Amniotic epithelial cell (primary cell): ENCODE data around the gene DPP10.
"Not testable (repeated sequence)": the region's sequence is repeated elsewhere in the genome, so short reads cannot be mapped to it uniquely, and the experiment has no call there.

Experiments
- DNase-seq: peaks from one replicate; pipeline ENCODE4 v3.0.0-alpha.2; 2010; ENCODE audit warnings: low read depth

The DPP10 gene

GRCh38 chr2:115427436-115427835 lies 985.0 kb downstream of the DPP10 start:
- no peak for DNase-seq

DNA sequence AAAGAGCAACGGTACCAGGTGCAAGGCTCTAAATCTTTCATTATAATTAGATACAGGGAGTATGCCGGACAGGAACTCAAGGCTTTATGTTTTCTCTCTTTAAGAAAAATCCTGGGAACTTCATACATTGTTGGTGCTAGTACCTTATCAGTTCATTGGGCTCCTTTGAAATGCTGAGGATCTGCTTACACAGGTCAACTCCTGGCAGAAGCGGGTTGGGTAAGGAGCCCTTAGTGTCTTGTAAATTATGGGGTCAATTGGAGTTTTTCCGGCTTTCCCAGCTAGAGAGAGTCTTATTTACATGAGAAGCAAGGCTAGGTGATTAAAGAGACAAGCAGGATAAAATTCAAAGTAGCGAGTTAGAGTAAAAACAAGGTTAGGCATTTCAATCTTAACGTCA lies 998.3 kb downstream of the DPP10 start:
- not testable (repeated sequence) for DNase-seq

GRCh38 chr2:115443539-115444185 lies 1001.2 kb downstream of the DPP10 start:
- DNase-seq, result peak; percentile 71

DNA sequence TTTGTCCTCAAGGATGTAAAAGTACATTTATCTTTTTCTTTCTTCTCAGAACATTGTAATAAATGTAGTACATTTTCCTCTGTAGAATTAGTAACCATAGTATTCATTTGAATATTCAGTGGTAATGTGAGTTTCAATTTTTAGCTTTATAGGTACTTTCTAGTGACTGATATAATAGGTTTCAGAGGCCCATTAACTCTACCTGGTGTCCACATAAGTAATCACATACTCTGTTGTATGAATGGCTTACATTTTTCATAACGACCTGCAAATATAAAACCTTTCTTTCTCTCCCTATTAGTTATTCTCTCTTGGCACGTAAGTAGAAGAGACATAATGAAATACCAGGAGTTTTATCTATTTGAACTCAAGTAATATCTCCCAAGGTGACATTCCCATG lies 1017.6 kb downstream of the DPP10 start:
- DNase-seq, result no peak

- DNase-seq, result no peak
These were observed 1038.3 kb downstream of the DPP10 start for GRCh38 chr2:115480741-115481140.

DNA sequence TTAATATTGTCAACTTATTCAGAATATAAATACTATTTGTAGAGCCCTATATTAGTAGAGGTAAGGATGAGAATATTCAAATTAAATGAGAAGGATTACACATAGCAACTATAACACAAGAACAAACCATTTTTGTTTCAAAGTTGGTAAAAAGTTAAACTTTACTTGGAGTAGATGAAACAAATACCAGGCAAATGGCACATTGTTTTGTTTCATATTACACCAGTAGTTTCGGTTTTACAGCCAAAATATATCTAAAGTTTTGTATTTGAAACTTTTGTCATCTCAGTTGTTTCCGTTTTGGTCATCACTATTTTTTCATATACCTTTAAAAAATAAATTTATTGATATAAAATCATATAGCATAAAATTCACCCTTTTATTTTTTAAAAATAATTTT lies 1039.4 kb downstream of the DPP10 start:
- no peak for DNase-seq

DNA sequence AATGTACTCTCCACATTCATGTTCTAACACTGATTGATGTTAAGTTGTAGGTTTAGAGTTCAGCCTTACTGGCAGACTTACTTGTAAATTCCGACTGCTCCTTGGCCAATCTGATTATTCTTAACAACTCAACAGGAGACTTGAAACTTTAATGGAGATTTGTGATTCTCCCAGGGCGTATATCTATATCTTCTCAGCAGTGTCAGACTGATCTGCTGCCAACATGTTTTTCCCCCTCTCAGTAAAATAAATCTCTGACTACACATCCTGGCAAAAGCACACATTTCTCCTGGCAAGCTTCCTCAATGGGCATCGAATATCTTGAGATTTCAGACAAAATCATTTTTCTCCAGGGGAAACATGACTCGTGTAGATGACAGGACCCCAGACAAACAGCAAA lies 1041.2 kb downstream of the DPP10 start:
- no peak for DNase-seq

GRCh38 chr2:115484486-115484885 lies 1042.0 kb downstream of the DPP10 start:
- DNase-seq, result no peak

- no peak for DNase-seq
These were observed 1042.5 kb downstream of the DPP10 start for GRCh38 chr2:115484983-115485382.

GRCh38 chr2:115491186-115491793 lies 1048.8 kb downstream of the DPP10 start:
- peak; percentile 23 for DNase-seq

GRCh38 chr2:115505331-115505730 lies 1062.9 kb downstream of the DPP10 start:
- DNase-seq, result peak; percentile 6

DNA sequence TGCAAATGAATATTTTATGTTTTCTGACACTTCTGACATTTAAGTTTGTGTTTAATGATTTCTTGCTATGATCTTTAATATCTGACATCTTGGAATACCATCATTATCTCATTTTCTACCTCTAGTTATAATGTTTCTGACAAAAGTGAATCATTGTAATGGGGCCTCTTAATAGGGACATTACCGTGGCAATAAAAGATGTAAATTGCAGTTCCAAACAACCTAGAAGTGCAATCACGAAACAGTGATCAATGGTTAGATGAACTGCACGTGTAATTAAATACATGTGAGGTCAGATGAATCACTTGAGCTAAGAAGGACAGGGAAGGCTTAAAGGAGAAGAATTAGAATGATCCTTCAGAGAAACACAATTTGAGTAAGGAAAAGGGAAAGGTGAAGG lies 1078.3 kb downstream of the DPP10 start:
- DNase-seq, result no peak

DNA sequence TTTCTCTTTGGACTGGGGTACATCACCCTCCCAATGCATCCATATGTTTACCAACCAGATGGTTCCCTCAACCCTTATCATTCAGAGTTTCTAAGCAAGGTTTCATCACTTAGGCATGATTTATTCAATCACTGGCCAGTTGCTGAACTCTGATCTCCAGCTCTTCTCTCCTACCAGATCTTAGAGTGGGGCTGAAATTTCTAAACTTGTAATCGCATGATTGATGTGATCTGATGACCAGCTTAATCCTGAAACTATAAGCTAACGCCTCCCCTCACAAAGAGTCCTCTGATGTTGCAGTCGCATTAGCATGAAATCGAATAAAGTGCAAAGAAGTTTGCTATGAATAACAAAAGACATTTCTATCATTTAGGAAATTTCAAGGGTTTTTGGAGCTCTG lies 1082.0 kb downstream of the DPP10 start:
- DNase-seq, result no peak

DNA sequence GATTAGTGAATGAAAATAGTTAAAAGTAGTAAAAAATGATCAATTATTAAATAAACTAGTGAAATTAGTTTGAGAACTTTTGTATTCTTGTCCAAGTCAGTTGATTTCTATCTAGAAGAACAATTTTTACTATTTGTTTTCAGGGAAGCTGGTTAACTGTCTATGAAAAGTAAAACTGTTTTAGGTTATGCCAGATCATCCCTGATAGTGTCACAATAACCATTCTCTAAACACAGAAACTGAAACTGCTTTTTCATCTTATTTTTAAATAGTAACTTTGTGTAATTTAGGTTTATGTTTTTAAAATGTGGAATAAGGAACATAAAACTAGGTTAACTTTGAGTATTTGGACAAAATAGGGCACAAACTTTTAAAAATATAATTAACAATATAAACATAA lies 1087.2 kb downstream of the DPP10 start:
- no peak for DNase-seq

DNA sequence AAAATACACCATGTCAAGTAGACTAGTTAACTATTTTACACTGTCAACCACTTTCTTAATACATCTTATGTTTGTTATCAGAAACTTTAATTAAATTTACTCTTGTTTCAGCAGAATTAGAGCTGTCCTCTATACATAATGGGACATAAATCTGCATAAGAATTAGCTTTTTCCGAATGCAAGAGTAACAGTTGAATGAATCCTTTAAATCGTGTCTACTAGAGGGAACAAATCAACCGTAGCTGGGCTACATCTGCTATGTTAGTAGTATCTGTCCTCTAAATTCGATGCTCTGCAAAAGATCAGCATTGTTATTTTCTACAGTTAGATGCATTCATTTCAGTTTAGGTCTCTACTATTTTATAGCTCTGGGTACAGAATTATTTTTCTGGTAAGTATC lies 1090.6 kb downstream of the DPP10 start:
- DNase-seq, result no peak

DNA sequence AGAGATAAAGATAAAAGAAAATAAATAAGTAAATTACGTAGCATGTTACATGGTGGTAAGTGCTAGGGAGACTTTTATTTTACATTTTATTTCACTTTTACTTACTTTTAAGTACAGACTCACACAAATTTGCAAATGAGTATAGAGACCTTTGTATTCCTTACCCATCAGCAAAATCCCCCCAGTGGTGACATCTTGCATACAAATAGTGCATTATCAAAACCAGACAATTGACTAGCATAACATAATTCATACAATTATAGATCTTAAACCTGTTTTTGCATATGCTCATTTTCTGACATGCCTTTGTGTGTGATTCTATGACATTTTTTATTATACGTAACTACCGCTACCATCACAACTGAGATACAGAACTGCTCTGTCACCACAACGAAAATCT lies 1099.4 kb downstream of the DPP10 start:
- no peak for DNase-seq

DNA sequence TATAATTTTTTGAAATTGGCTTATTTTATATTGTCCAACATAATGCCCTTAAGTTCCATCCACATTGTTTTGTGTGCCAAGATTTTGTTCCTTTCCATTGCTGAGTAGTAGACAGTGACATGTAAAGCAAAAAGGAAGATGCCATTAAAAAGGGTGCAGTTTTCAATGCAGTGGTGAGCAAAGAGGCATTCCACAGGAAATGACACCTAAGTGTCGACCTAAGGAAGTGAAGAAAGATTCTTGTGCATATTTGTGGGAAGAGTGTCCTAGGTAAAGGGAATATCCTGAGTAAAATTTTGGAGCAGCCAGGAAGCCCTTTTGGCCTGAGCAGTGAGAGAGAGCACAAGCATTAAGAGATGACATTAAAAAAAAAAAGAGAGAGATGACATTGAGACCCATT lies 1099.9 kb downstream of the DPP10 start:
- DNase-seq, result no peak

DNA sequence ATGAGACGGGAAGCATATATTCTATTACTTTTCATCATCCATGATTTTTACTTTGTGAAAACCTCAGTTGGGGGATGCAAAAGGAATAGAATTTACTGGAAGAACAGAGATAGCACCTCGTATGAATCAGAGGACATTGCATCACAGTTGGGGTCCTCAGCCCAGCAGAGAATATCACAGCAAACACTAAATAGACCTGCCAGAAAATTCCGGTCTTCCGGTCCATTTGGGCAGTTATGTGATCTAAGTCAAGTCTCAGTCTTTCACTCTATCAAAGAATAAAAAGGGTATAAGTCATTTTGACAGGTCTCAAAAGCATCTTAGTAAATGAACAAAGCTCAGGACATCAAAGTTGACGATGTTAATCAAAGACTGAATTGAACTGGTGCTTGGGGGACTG lies 1100.6 kb downstream of the DPP10 start:
- DNase-seq, result no peak

- no peak for DNase-seq
These were observed 1101.0 kb downstream of the DPP10 start for GRCh38 chr2:115543461-115543860.

DNA sequence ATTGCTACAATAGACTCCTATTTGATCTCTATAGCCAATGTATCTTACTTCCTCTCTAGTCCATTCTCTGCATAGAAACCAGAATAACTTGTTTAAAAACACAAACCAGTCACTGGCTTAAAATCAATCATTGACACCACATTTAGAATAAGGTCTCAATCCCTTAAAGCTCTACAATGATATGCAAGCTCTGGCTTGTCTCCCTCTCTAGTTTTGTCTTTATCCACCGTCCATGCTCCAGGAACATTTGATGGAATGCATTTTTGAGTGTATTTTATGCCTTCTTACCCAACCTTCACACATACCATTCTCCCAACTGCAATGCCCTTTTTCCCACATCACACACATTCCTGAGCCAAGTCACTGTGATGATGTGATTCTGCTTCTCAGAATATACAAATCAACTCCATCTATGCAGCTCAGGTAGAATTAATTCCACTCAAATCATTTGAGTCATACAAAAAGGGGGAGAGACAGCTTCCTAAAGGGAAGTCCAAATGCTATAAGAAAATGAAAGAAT lies 1107.2 kb downstream of the DPP10 start:
- peak; percentile 19 for DNase-seq

GRCh38 chr2:115552726-115553125 lies 1110.3 kb downstream of the DPP10 start:
- peak; percentile 31 for DNase-seq

- no peak for DNase-seq
These were observed 1111.7 kb downstream of the DPP10 start for GRCh38 chr2:115554153-115554552.

GRCh38 chr2:115558725-115559124 lies 1116.3 kb downstream of the DPP10 start:
- no peak for DNase-seq

DNA sequence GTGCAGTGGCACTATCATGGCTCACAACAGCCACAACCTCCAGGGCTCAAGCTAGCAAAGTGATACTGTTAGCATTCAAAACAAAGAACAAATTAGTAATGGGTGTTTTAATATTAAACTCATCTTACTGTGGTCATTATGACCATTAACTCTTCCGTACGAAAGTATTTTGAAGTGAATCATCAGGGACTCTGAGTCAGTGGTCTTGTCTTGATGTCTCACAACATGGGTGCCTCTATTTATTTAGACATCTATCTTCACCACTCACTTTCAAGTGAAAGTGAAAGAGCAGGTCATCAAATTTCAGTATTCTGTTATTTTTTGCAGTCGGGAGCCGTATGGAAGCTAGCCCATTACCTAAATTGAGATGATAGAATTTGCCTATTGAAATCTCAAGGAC lies 1118.2 kb downstream of the DPP10 start:
- peak; percentile 6 for DNase-seq
